Fibroblast of skin of left biceps (primary cell): ENCODE measurements around the gene CYP2F1.
A peak's percentile ranks its signal among the peaks of the same experiment; 100 is the strongest.

Experiments
- DNase-seq, 2 experiments: peaks; one replicate each; pipeline ENCODE4 v3.0.0-alpha.2; 2013; ENCODE audit warnings: low read depth in 2 of 2

Gene CYP2F1

DNA sequence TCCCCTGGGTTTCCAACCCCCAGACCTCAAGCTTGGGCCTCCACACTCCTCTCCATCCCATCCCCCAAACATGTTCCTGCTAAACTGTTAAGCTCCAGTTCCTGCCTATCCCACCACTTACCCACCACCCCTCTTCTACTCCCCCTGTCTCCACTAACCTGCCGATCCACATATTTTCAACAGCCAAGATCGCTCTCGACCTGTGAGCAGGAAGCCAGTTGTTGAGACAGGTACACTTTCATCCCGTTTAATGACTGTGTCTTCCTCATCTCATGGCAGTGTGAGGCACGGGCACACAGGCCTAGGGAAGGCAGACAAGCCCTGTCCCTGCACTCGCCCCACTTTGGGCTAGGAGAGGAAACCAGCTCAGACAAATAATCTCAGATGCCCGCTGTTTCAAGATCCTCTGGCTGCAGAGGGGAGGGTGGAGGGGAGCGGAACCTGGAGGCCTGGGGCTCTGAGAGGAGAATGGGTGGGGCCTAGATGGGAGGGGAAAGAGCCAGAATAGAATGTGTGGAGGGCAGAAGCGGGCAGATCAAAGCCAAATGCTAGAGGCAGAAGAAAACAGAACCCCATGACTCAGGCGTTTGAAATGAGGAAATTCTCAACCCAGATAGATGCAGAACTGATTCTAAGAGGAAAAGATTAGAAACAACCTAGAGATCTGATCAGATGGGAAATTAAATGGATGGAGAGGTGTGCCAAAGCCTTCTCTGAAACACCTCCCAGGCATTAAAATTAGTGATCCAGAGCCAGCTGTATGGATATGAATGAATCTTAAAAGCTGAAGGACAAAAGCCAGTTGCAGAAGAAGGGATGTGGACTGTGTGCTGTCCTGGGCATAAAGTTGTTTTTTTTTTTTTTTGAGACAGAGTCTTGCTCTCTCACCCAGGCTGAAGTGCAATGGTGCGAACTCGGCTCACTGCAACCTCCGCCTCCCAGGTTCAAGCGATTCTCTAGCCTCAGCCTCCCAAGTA lies 61.9 kb downstream of the CYP2F1 start:
- DNase-seq, result peak; percentile 37 to 42
